ENCODE results near the gene CCDC187.
"Not testable (repeated sequence)": the region's sequence is repeated elsewhere in the genome, so short reads cannot be mapped to it uniquely, and the experiment has no call there.

CCDC187 gene

GRCh38 chr9:136303825-136304416, at the start of gene CCDC187:
TSS of gene CCDC187 (minus strand) at chr9:136304094. CDS start at chr9:136303830, 264 bp downstream.
- H3K9me3 ChIP-seq: 0 out of 2 replicates have a peak, but pooled peaks cover 3% of the 10 kb centered on the region
- no peaks in the 10 kb centered on the region for H3K4me1 ChIP-seq
- H3K4me3 ChIP-seq: no peak within 1 kb of the TSS
- H3K27me3 ChIP-seq (ENCODE audit: low read depth): no peaks in the 10 kb centered on the region
- DNase-seq (ENCODE audit: low spot score in 2 of 2): no peak
- H3K36me3 ChIP-seq (replicated peaks): no peaks in the 10 kb centered on the region
- in situ Hi-C loops (cut with MboI; ENCODE audit: low sequenced_read_pairs): no loop called here

- Histone ChIP-seq H3K27me3 (ENCODE audit: low read depth) (no peaks in the 10 kb centered on the region), H3K4me1 (no peaks in the 10 kb centered on the region), H3K36me3 (replicated peaks) (no peaks in the 10 kb centered on the region), H3K9me3 (no peaks in the 10 kb centered on the region), H3K4me3 (no peak overlapping the region)
- no peak for DNase-seq (ENCODE audit: low spot score in 2 of 2)
- in situ Hi-C loops (cut with MboI; ENCODE audit: low sequenced_read_pairs): no loop called here
Observed at GRCh38 chr9:136353088-136353487, 49.2 kb upstream of the CCDC187 start.

GRCh38 chr9:136352682-136353081, 48.8 kb upstream of the CCDC187 start:
- Histone ChIP-seq H3K4me3 (no peak overlapping the region), H3K36me3 (replicated peaks) (no peaks in the 10 kb centered on the region), H3K9me3 (no peaks in the 10 kb centered on the region), H3K27me3 (ENCODE audit: low read depth) (no peaks in the 10 kb centered on the region), H3K4me1 (no peaks in the 10 kb centered on the region)
- DNase-seq (ENCODE audit: low spot score in 2 of 2): no peak
- in situ Hi-C loops (cut with MboI; ENCODE audit: low sequenced_read_pairs): no loop called here

- in situ Hi-C loops (cut with MboI; ENCODE audit: low sequenced_read_pairs); H3K9me3 ChIP-seq; H3K4me1 ChIP-seq; H3K27me3 ChIP-seq (ENCODE audit: low read depth); H3K36me3 ChIP-seq (replicated peaks); H3K4me3 ChIP-seq; DNase-seq (ENCODE audit: low spot score in 2 of 2): not testable (repeated sequence)
Observed at GRCh38 chr9:136351868-136352267, 48.0 kb upstream of the CCDC187 start.

GRCh38 chr9:136351252-136351800, 47.4 kb upstream of the CCDC187 start:
- H3K9me3 ChIP-seq: no peaks in the 10 kb centered on the region
- in situ Hi-C loops (cut with MboI; ENCODE audit: low sequenced_read_pairs): no loop called here
- H3K36me3 ChIP-seq (replicated peaks): no peaks in the 10 kb centered on the region
- no peak overlapping the region for H3K4me3 ChIP-seq
- H3K27me3 ChIP-seq (ENCODE audit: low read depth): no peaks in the 10 kb centered on the region
- no peak for DNase-seq (ENCODE audit: low spot score in 2 of 2)
- H3K4me1 ChIP-seq: no peaks in the 10 kb centered on the region

- Histone ChIP-seq H3K27me3 (ENCODE audit: low read depth) (no peaks in the 10 kb centered on the region), H3K4me3 (no peak overlapping the region), H3K4me1 (no peaks in the 10 kb centered on the region), H3K9me3 (no peaks in the 10 kb centered on the region), H3K36me3 (replicated peaks) (no peaks in the 10 kb centered on the region)
- in situ Hi-C loops (cut with MboI; ENCODE audit: low sequenced_read_pairs): no loop called here
- DNase-seq (ENCODE audit: low spot score in 2 of 2): no peak
Observed at GRCh38 chr9:136349546-136349945, 45.7 kb upstream of the CCDC187 start.

GRCh38 chr9:136348691-136349090, 44.8 kb upstream of the CCDC187 start:
- in situ Hi-C loops (cut with MboI; ENCODE audit: low sequenced_read_pairs): no loop called here
- no peak for DNase-seq (ENCODE audit: low spot score in 2 of 2)
- Histone ChIP-seq H3K4me1 (no peaks in the 10 kb centered on the region), H3K4me3 (no peak overlapping the region), H3K9me3 (no peaks in the 10 kb centered on the region), H3K27me3 (ENCODE audit: low read depth) (no peaks in the 10 kb centered on the region), H3K36me3 (replicated peaks) (no peaks in the 10 kb centered on the region)

GRCh38 chr9:136347472-136348256, 43.8 kb upstream of the CCDC187 start:
- H3K9me3 ChIP-seq: no peaks in the 10 kb centered on the region
- in situ Hi-C loops (cut with MboI; ENCODE audit: low sequenced_read_pairs): no loop called here
- H3K27me3 ChIP-seq (ENCODE audit: low read depth): no peaks in the 10 kb centered on the region
- H3K4me1 ChIP-seq: peaks cover 4% of the 10 kb centered on the region
- DNase-seq (ENCODE audit: low spot score in 2 of 2): no peak
- no peaks in the 10 kb centered on the region for H3K36me3 ChIP-seq (replicated peaks)
- H3K4me3 ChIP-seq: no peak overlapping the region

GRCh38 chr9:136346927-136347465, 43.1 kb upstream of the CCDC187 start:
- H3K36me3 ChIP-seq (replicated peaks): no peaks in the 10 kb centered on the region
- no peak overlapping the region for H3K4me3 ChIP-seq
- H3K4me1 ChIP-seq: peaks cover 4% of the 10 kb centered on the region
- DNase-seq (ENCODE audit: low spot score in 2 of 2): no peak
- no peaks in the 10 kb centered on the region for H3K9me3 ChIP-seq
- in situ Hi-C loops (cut with MboI; ENCODE audit: low sequenced_read_pairs): no loop called here
- no peaks in the 10 kb centered on the region for H3K27me3 ChIP-seq (ENCODE audit: low read depth)

GRCh38 chr9:136346157-136346481, 42.2 kb upstream of the CCDC187 start:
- no peaks in the 10 kb centered on the region for H3K27me3 ChIP-seq (ENCODE audit: low read depth)
- peaks cover 4% of the 10 kb centered on the region for H3K4me1 ChIP-seq
- in situ Hi-C loops (cut with MboI; ENCODE audit: low sequenced_read_pairs): no loop called here
- H3K4me3 ChIP-seq: no peak overlapping the region
- H3K9me3 ChIP-seq: no peaks in the 10 kb centered on the region
- no peak for DNase-seq (ENCODE audit: low spot score in 2 of 2)
- no peaks in the 10 kb centered on the region for H3K36me3 ChIP-seq (replicated peaks)

GRCh38 chr9:136345281-136346156, 41.6 kb upstream of the CCDC187 start:
- Histone ChIP-seq H3K9me3 (no peaks in the 10 kb centered on the region), H3K4me3 (no peak overlapping the region), H3K27me3 (ENCODE audit: low read depth) (no peaks in the 10 kb centered on the region), H3K36me3 (replicated peaks) (no peaks in the 10 kb centered on the region), H3K4me1 (peaks cover 4% of the 10 kb centered on the region)
- in situ Hi-C loops (cut with MboI; ENCODE audit: low sequenced_read_pairs): no loop called here
- DNase-seq (ENCODE audit: low spot score in 2 of 2): peak in 1 of 2 experiments; percentile 66

- Histone ChIP-seq H3K4me3 (no peak overlapping the region), H3K27me3 (ENCODE audit: low read depth) (no peaks in the 10 kb centered on the region), H3K4me1 (peaks cover 4% of the 10 kb centered on the region), H3K36me3 (replicated peaks) (no peaks in the 10 kb centered on the region), H3K9me3 (no peaks in the 10 kb centered on the region)
- DNase-seq (ENCODE audit: low spot score in 2 of 2): no peak
- in situ Hi-C loops (cut with MboI; ENCODE audit: low sequenced_read_pairs): no loop called here
Observed at GRCh38 chr9:136344544-136345280, 40.8 kb upstream of the CCDC187 start.

GRCh38 chr9:136343884-136344269, 40.0 kb upstream of the CCDC187 start:
- Histone ChIP-seq H3K4me3 (no peak overlapping the region), H3K27me3 (ENCODE audit: low read depth) (no peaks in the 10 kb centered on the region), H3K36me3 (replicated peaks) (no peaks in the 10 kb centered on the region), H3K4me1 (peaks cover 4% of the 10 kb centered on the region), H3K9me3 (no peaks in the 10 kb centered on the region)
- DNase-seq (ENCODE audit: low spot score in 2 of 2): no peak
- in situ Hi-C loops (cut with MboI; ENCODE audit: low sequenced_read_pairs): no loop called here
